H1 (cell line): ENCODE results near the gene CALY. TPM values are rescaled to one million over a fixed set of nuclear protein-coding genes. Genes with fewer than 3 reads are reported as not detected.

Source experiments
- CTCF ChIA-PET: fragments of 300-600 bp; sonication (Branson Sonifier 250); formaldehyde crosslinking; loops from one replicate; lab custom pipeline; 2021; ENCODE audit not compliant: partially characterized antibody; lab: Charles Lee
- POLR2A ChIA-PET: fragments of 300-600 bp; sonication (Branson Sonifier 250); formaldehyde crosslinking; loops from one replicate; lab custom pipeline; 2021; ENCODE audit warnings: inconsistent platforms; ENCODE audit not compliant: partially characterized antibody; lab: Charles Lee
- DNase-seq, 2 experiments: peaks; one replicate each; pipeline versions ENCODE4 v3.0.0 to v3.0.0-alpha.2; 2010 to 2022; ENCODE audit warnings: low spot score in 2 of 2, low read depth in 1 of 2, mixed read lengths in 1 of 2
- FAIRE-seq: peaks from 2 replicates; lab custom pipeline; 2011; peaks lifted over from hg19 to GRCh38; lab: Jason Lieb, UNC
- H2AFZ ChIP-seq: 2 replicates; pipeline ENCODE4 v1.8.1; 2012; ENCODE audit warnings: low read length, inconsistent platforms
- H2AK5ac ChIP-seq: 2 replicates; pipeline ENCODE4 v1.6.1; 2013; ENCODE audit warnings: low read depth, low read length
- H2BK120ac ChIP-seq: replicated peaks from 2 replicates; pipeline ENCODE3; 2013; ENCODE audit warnings: low read depth, low read length, inconsistent platforms
- H2BK12ac ChIP-seq: 2 replicates; pipeline ENCODE4 v1.6.1; 2013; ENCODE audit warnings: low read depth, low read length
- H2BK15ac ChIP-seq: 2 replicates; pipeline ENCODE4 v1.6.1; 2013; ENCODE audit warnings: low read length
- H2BK20ac ChIP-seq: 2 replicates; pipeline ENCODE4 v1.6.1; 2013; ENCODE audit warnings: low read length
- H2BK5ac ChIP-seq: 2 replicates; pipeline ENCODE4 v1.6.1; 2013; ENCODE audit warnings: low read depth, low read length
- H3K14ac ChIP-seq: 2 replicates; pipeline ENCODE4 v1.6.1; 2013; ENCODE audit warnings: inconsistent platforms; ENCODE audit not compliant: insufficient read length
- H3K18ac ChIP-seq: 2 replicates; pipeline ENCODE4 v1.6.1; 2013; ENCODE audit warnings: low read length; ENCODE audit errors: extremely low read depth
- H3K23ac ChIP-seq: 2 replicates; pipeline ENCODE4 v1.6.1; 2013; ENCODE audit warnings: inconsistent platforms; ENCODE audit not compliant: insufficient read length
- H3K23me2 ChIP-seq: 2 replicates; pipeline ENCODE4 v1.6.1; 2013; ENCODE audit warnings: low read depth, low read length
- H3K27ac ChIP-seq: 2 replicates; pipeline ENCODE4 v1.6.1; 2011; ENCODE audit warnings: low read depth, low read length, inconsistent platforms
- H3K27me3 ChIP-seq, 4 experiments: replicated peaks in 1 of 4; 1 replicate in 1 of 4; 2 replicates in 3 of 4; pipeline versions ENCODE4 v1.6.1 to v1.8.1; 2011 to 2013; ENCODE audit warnings: low read length in 3 of 4, mild to moderate bottlenecking in 3 of 4, inconsistent platforms in 2 of 4, mixed read lengths in 2 of 4, moderate library complexity in 1 of 4; ENCODE audit not compliant: control insufficient read depth in 3 of 4, insufficient read depth in 3 of 4; ENCODE audit errors: extremely low read depth in 1 of 4
- H3K36me3 ChIP-seq, 4 experiments: 2 replicates each; pipeline versions ENCODE4 v1.6.1 to v1.8.1; 2011 to 2013; ENCODE audit warnings: mild to moderate bottlenecking in 4 of 4, low read length in 3 of 4, moderate library complexity in 2 of 4, control low read depth in 1 of 4, inconsistent platforms in 1 of 4; ENCODE audit not compliant: insufficient read depth in 4 of 4, control insufficient read depth in 2 of 4
- H3K4ac ChIP-seq: replicated peaks from 2 replicates; pipeline ENCODE3; 2013; ENCODE audit warnings: low read length, low read depth, mixed read lengths, inconsistent platforms; ENCODE audit not compliant: insufficient read length
- H3K4me1 ChIP-seq, 4 experiments: replicated peaks in 1 of 4; 1 replicate in 1 of 4; 2 replicates in 3 of 4; pipeline versions ENCODE4 v1.6.1 to v1.8.1; 2011 to 2013; ENCODE audit warnings: low read length in 3 of 4, inconsistent platforms in 2 of 4, mixed read lengths in 1 of 4; ENCODE audit not compliant: insufficient read depth in 4 of 4, control insufficient read depth in 3 of 4
- H3K4me2 ChIP-seq, 2 experiments: 2 replicates each; pipeline versions ENCODE4 v1.6.1 to v1.8.1; 2011 to 2013; ENCODE audit warnings: low read depth in 2 of 2, low read length in 2 of 2, control low read depth in 1 of 2, inconsistent platforms in 1 of 2, mild to moderate bottlenecking in 1 of 2; ENCODE audit not compliant: insufficient read depth in 1 of 2
- H3K4me3 ChIP-seq, 4 experiments: fragments of 200-600, 300-600 bp in 1 of 4; sonication (generic), shearing (Covaris generic), sonication (Bioruptor Twin) in 1 of 4; 2 replicates each; pipeline versions ENCODE4 v1.5.1 to v1.8.1; 2011 to 2016; ENCODE audit warnings: low read length in 4 of 4, low read depth in 3 of 4, control low read depth in 2 of 4, inconsistent platforms in 2 of 4, mild to moderate bottlenecking in 2 of 4, mixed read lengths in 1 of 4, moderate library complexity in 1 of 4; ENCODE audit not compliant: insufficient read depth in 2 of 4; ENCODE audit errors: extremely low read depth in 1 of 4
- H3K56ac ChIP-seq: replicated peaks from 2 replicates; pipeline ENCODE3; 2013; ENCODE audit warnings: low read depth, mild to moderate bottlenecking, mixed read lengths, low read length, inconsistent platforms; ENCODE audit not compliant: insufficient read length
- H3K79me1 ChIP-seq: 2 replicates; pipeline ENCODE4 v1.6.1; 2013; ENCODE audit warnings: low read depth, low read length, control low read depth
- H3K79me2 ChIP-seq, 2 experiments: 2 replicates each; pipeline versions ENCODE4 v1.6.1 to v1.8.1; 2012 to 2013; ENCODE audit warnings: low read length in 2 of 2, mild to moderate bottlenecking in 2 of 2, inconsistent platforms in 1 of 2; ENCODE audit not compliant: insufficient read depth in 2 of 2, control insufficient read depth in 1 of 2
- H3K9ac ChIP-seq, 4 experiments: replicated peaks in 1 of 4; 1 replicate in 1 of 4; 2 replicates in 3 of 4; pipeline versions ENCODE4 v1.6.1 to v1.8.1; 2011 to 2013; ENCODE audit warnings: low read depth in 3 of 4, low read length in 3 of 4, control low read depth in 2 of 4, mild to moderate bottlenecking in 2 of 4, moderate library complexity in 2 of 4, inconsistent platforms in 1 of 4; ENCODE audit errors: extremely low read depth in 1 of 4
- H3K9me3 ChIP-seq, 2 experiments: 2 replicates each; pipeline versions ENCODE4 v1.6.1 to v1.8.1; 2012 to 2013; ENCODE audit warnings: mild to moderate bottlenecking in 2 of 2, moderate library complexity in 2 of 2, control low read depth in 1 of 2, inconsistent platforms in 1 of 2, low read depth in 1 of 2, low read length in 1 of 2, mixed read lengths in 1 of 2; ENCODE audit not compliant: insufficient read depth in 2 of 2
- H4K20me1 ChIP-seq, 2 experiments: replicated peaks in 1 of 2; 2 replicates each; pipeline versions ENCODE3 to v1.8.1; 2011 to 2013; ENCODE audit warnings: inconsistent platforms in 2 of 2, low read length in 2 of 2, mild to moderate bottlenecking in 1 of 2; ENCODE audit not compliant: insufficient read depth in 2 of 2, control insufficient read depth in 1 of 2
- H4K5ac ChIP-seq: 2 replicates; pipeline ENCODE4 v1.6.1; 2013; ENCODE audit warnings: low read length, low read depth, mixed read lengths, inconsistent platforms; ENCODE audit not compliant: insufficient read length
- H4K8ac ChIP-seq: 2 replicates; pipeline ENCODE4 v1.8.0; 2013; ENCODE audit warnings: mild to moderate bottlenecking, moderate library complexity, low read length, inconsistent platforms; ENCODE audit not compliant: insufficient read depth; ENCODE audit errors: extremely low read depth
- H4K91ac ChIP-seq: replicated peaks from 2 replicates; pipeline ENCODE3; 2013; ENCODE audit warnings: low read length, mixed read lengths, inconsistent platforms; ENCODE audit not compliant: insufficient read length
- ASH2L ChIP-seq: fragments of 200-600, 300-600 bp; sonication (generic); IDR thresholded peaks from one replicate; pipeline ENCODE4 v1.7.1; 2017; ENCODE audit warnings: low read length
- CEBPB ChIP-seq: IDR thresholded peaks from 2 replicates; pipeline ENCODE4 v1.6.1; 2012; ENCODE audit warnings: low read depth, low read length
- HDAC2 ChIP-seq, 2 experiments: fragments of 300-600 bp in 1 of 2; sonication (generic) in 1 of 2; IDR thresholded peaks; 2 replicates each; pipeline ENCODE4 v1.6.1; 2011 to 2012; ENCODE audit warnings: low read depth in 2 of 2, low read length in 2 of 2, mild to moderate bottlenecking in 2 of 2, moderate library complexity in 2 of 2, borderline replicate concordance in 1 of 2, inconsistent platforms in 1 of 2
- HDAC6 ChIP-seq: IDR thresholded peaks from one replicate; pipeline ENCODE4 v1.7.1; 2012; ENCODE audit warnings: low read depth, mild to moderate bottlenecking, inconsistent platforms, low read length, moderate library complexity
- KDM1A ChIP-seq: fragments of 200-600, 300-600 bp; sonication (generic); IDR thresholded peaks from 2 replicates; pipeline ENCODE4 v1.7.1; 2016; ENCODE audit warnings: mild to moderate bottlenecking, low read length, borderline replicate concordance
- POLR2A ChIP-seq, 2 experiments: IDR thresholded peaks; 1 replicate in 1 of 2; 2 replicates in 1 of 2; pipeline ENCODE4 v1.6.1; 2011; ENCODE audit warnings: low read depth in 2 of 2, low read length in 2 of 2, mild to moderate bottlenecking in 2 of 2; ENCODE audit errors: control extremely low read depth in 1 of 2
- RBBP5 ChIP-seq: IDR thresholded peaks from 2 replicates; pipeline ENCODE4 v1.7.1; 2012; ENCODE audit warnings: low read depth, mild to moderate bottlenecking, inconsistent platforms, low read length, moderate library complexity, borderline replicate concordance
- RXRA ChIP-seq: IDR thresholded peaks from 2 replicates; pipeline ENCODE4 v1.6.1; 2011; ENCODE audit warnings: low read depth, mild to moderate bottlenecking, low read length, moderate library complexity; ENCODE audit not compliant: insufficient read depth
- SIN3A ChIP-seq, 2 experiments: IDR thresholded peaks in 1 of 2; conservative IDR thresholded peaks in 1 of 2; 2 replicates each; pipeline ENCODE4 v1.6.1; 2011 to 2012; ENCODE audit warnings: low read length in 2 of 2, improper control_type of control experiment in 1 of 2, low read depth in 1 of 2, mild to moderate bottlenecking in 1 of 2
- TAF7 ChIP-seq: optimal IDR thresholded peaks from 2 replicates; pipeline ENCODE3; 2011; ENCODE audit warnings: low read depth, mild to moderate bottlenecking, inconsistent platforms, low read length, moderate library complexity, borderline replicate concordance
- TCF12 ChIP-seq: IDR thresholded peaks from 2 replicates; pipeline ENCODE4 v1.6.1; 2011; ENCODE audit warnings: low read depth, mild to moderate bottlenecking, low read length
- WGBS, 2 experiments: shearing (Covaris generic) in 1 of 2; methylation state at CpG; one replicate each; pipeline versions ENCODE4 v1.1.6 to v1.1.7; 2013 to 2015; ENCODE audit warnings: low lambda C conversion rate in 2 of 2, mixed read lengths in 2 of 2, inconsistent platforms in 1 of 2, low coverage in 1 of 2, missing lambda C conversion rate in 1 of 2; ENCODE audit not compliant: insufficient replicate concordance in 2 of 2, insufficient coverage in 1 of 2, insufficient read length in 1 of 2; ENCODE audit errors: extremely low coverage in 1 of 2, missing lambda C conversion rate in 1 of 2; 5-methylcytosine and 5-hydroxymethylcytosine counted together
- polyA plus RNA-seq, 7 experiments: library from polyadenylated mRNA; depleted of rRNA in 3 of 7; stranded (reverse) in 5 of 7; unstranded in 2 of 7; fragments of >200 nt in 5 of 7; fragments of 200-250 nt in 2 of 7; gene quantifications; 1 replicate in 5 of 7; 2 replicates in 1 of 7; 4 replicates in 1 of 7; pipeline versions ENCODE4 v1.2.1 to v1.2.3, GENCODE V29; 2011 to 2013; ENCODE audit warnings: missing spikeins in 2 of 7, mixed read lengths in 2 of 7
- total RNA-seq: library from RNA; stranded (reverse); fragmentation: NEBNext Ultra II Directional; extraction: Animal tissue kit (Norgen Biotek cat#: 25700); gene quantifications from 2 replicates; pipeline ENCODE4 v1.2.1, GENCODE V29; 2021
- TF ChIP-seq, protein P1 (sequence below): IDR thresholded peaks from 2 replicates; pipeline ENCODE4 v1.6.1; 2011; ENCODE audit warnings: low read depth, mild to moderate bottlenecking, low read length; ENCODE audit not compliant: insufficient read depth

Gene CALY
- total and polyA plus RNA-seq, 2 of the 8 experiments (the other 6 are each of a cell fraction or from before 2014, with no cell fraction given): 1.3 to 1.5 TPM

DNA sequence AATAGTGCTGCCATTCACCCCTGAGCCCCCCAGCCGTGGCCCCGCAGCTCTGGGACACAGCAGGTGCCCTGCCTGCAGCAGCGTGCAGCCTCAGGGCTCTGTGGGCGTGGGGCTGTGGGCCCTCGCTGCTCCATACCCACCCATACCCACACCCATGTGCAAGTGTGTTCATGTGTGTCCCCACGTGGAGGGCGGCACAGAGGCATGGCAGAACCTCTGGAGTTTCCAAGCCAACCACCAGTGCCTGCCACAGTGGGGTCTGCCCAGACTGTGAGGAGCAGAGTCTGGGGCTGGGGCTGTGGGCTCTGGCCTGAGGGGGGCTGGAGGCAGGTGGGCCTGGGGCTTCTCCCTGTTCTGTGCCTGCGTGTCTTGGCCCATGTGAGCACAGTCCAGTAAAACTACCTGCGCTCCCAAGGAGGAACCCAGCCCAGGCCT lies 12.9 kb upstream of the CALY start:
- no peak for FAIRE-seq
- DNase-seq: no peak
- no peak overlapping the region for H3K14ac ChIP-seq
- ChIA-PET CTCF (interaction anchor here (0.7 kb wide), 1 partner anchor 9 kb away, joined by 3 read pairs; no protein-coding TSS in a partner anchor), POLR2A (interaction anchor here (1.1 to 1.3 kb wide), 2 partner anchors 13 to 21 kb away, joined by 3 read pairs; partner anchors contain the start of gene CALY)
- no peak overlapping the region for H3K18ac ChIP-seq
- H4K5ac ChIP-seq: no peak overlapping the region
- H3K4ac ChIP-seq: no peak overlapping the region
- no peak for TF ChIP-seq HDAC2 (IDR thresholded peaks at IDR 0.05; ENCODE audit: borderline replicate concordance in 1 of 2, low read depth in 2 of 2, low read length in 2 of 2)
- no peak for TF ChIP-seq POLR2A (IDR thresholded peaks at IDR 0.05; ENCODE audit: control extremely low read depth in 1 of 2, low read depth in 2 of 2, low read length in 2 of 2)
- TF ChIP-seq RXRA: no peak
- TF ChIP-seq, protein P1, sequence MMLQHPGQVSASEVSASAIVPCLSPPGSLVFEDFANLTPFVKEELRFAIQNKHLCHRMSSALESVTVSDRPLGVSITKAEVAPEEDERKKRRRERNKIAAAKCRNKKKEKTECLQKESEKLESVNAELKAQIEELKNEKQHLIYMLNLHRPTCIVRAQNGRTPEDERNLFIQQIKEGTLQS: no peak
- no peak for TF ChIP-seq RBBP5
- TF ChIP-seq HDAC6: no peak
- no peak for TF ChIP-seq KDM1A
- TF ChIP-seq SIN3A (conservative IDR thresholded peaks at IDR 0.05 in 1 of 2, IDR thresholded peaks at IDR 0.05 in 1 of 2; ENCODE audit: low read depth in 1 of 2, low read length in 2 of 2): no peak
- TF ChIP-seq TCF12: no peak
- TF ChIP-seq TAF7: no peak
- TF ChIP-seq ASH2L: no peak
- TF ChIP-seq CEBPB: no peak
- H2BK12ac ChIP-seq: no peak overlapping the region
- H3K4me3 ChIP-seq: no peak overlapping the region
- H2BK5ac ChIP-seq: no peak overlapping the region
- no peak overlapping the region for H4K8ac ChIP-seq
- peaks cover 4 to 12% of the 10 kb centered on the region in 2 experiments for H4K20me1 ChIP-seq
- peaks cover 0 to 21% (median 2%) of the 10 kb centered on the region in 4 experiments; a peak in 4 of 7 replicates for H3K4me1 ChIP-seq
- H3K9me3 ChIP-seq: no peaks in the 10 kb centered on the region
- H4K91ac ChIP-seq: no peak overlapping the region
- H3K56ac ChIP-seq: no peak overlapping the region
- H3K27ac ChIP-seq: no peak overlapping the region
- H3K9ac ChIP-seq: no peak overlapping the region
- H3K79me1 ChIP-seq: no peaks in the 10 kb centered on the region
- no peak overlapping the region for H2AK5ac ChIP-seq
- no peak overlapping the region for H2BK20ac ChIP-seq
- no peak overlapping the region for H2BK120ac ChIP-seq
- no peak overlapping the region for H3K4me2 ChIP-seq
- no peaks in the 10 kb centered on the region; a peak in 1 of 8 replicates for H3K36me3 ChIP-seq
- no peaks in the 10 kb centered on the region; a peak in 3 of 7 replicates for H3K27me3 ChIP-seq
- no peak overlapping the region for H3K23ac ChIP-seq
- peaks cover 4% of the 10 kb centered on the region; the same call in 1 of the 2 replicates for H3K23me2 ChIP-seq
- 89% methylated on average over 9 of the region's 9 CpGs; no CpG with 5 or more reads in 1 of the 2 experiments for WGBS, 2 experiments
- H3K79me2 ChIP-seq: no peaks in the 10 kb centered on the region
- H2AFZ ChIP-seq: no peak overlapping the region
- no peak overlapping the region for H2BK15ac ChIP-seq
